Measurements from ENCODE around the gene C1orf74. TPM values are rescaled to one million over a fixed set of nuclear protein-coding genes. Genes with fewer than 3 reads are reported as not detected.

Gene C1orf74
- total RNA-seq, 1 donor from 2014 or later: 2.7 TPM

GRCh38 chr1:209791920-209792319, 7.6 kb upstream of the C1orf74 start:
- TF ChIP-seq CTCF (conservative IDR thresholded peaks at IDR 0.05): no peak
- no peak overlapping the region for H3K4me3 Mint-ChIP-seq
- no peaks in the 10 kb centered on the region for H3K9me3 Mint-ChIP-seq
- no peak overlapping the region for H3K27ac Mint-ChIP-seq (ENCODE audit: unreplicated experiment)
- no peaks in the 10 kb centered on the region for H3K36me3 Mint-ChIP-seq (ENCODE audit: low read depth)
- H3K4me1 Mint-ChIP-seq: no peaks in the 10 kb centered on the region
- H3K27me3 Mint-ChIP-seq (ENCODE audit: low read depth): peaks cover 100% of the 10 kb centered on the region
- no peak for DNase-seq (ENCODE audit: low read depth, low spot score)

GRCh38 chr1:209790286-209791193, 6.2 kb upstream of the C1orf74 start:
- peaks cover 100% of the 10 kb centered on the region for H3K27me3 Mint-ChIP-seq (ENCODE audit: low read depth)
- no peaks in the 10 kb centered on the region for H3K36me3 Mint-ChIP-seq (ENCODE audit: low read depth)
- DNase-seq (ENCODE audit: low read depth, low spot score): no peak
- no peak for TF ChIP-seq CTCF (conservative IDR thresholded peaks at IDR 0.05)
- H3K9me3 Mint-ChIP-seq: peaks cover under 1% of the 10 kb centered on the region
- H3K4me3 Mint-ChIP-seq: no peak overlapping the region
- H3K27ac Mint-ChIP-seq (ENCODE audit: unreplicated experiment): no peak overlapping the region
- H3K4me1 Mint-ChIP-seq: no peaks in the 10 kb centered on the region

GRCh38 chr1:209789245-209789644, 4.9 kb upstream of the C1orf74 start:
- Mint-ChIP-seq H3K4me3 (no peak overlapping the region), H3K9me3 (peaks cover 5% of the 10 kb centered on the region), H3K4me1 (peaks cover 6% of the 10 kb centered on the region), H3K27me3 (ENCODE audit: low read depth) (peaks cover 99% of the 10 kb centered on the region), H3K27ac (ENCODE audit: unreplicated experiment) (no peak overlapping the region), H3K36me3 (ENCODE audit: low read depth) (peaks cover 2% of the 10 kb centered on the region)
- TF ChIP-seq CTCF (conservative IDR thresholded peaks at IDR 0.05): no peak
- no peak for DNase-seq (ENCODE audit: low read depth, low spot score)

GRCh38 chr1:209787551-209787950, 3.2 kb upstream of the C1orf74 start:
- Mint-ChIP-seq H3K27me3 (ENCODE audit: low read depth) (peaks cover 82% of the 10 kb centered on the region), H3K36me3 (ENCODE audit: low read depth) (peaks cover 4% of the 10 kb centered on the region), H3K4me1 (peaks cover 13% of the 10 kb centered on the region), H3K27ac (ENCODE audit: unreplicated experiment) (no peak overlapping the region), H3K4me3 (no peak overlapping the region), H3K9me3 (peaks cover 5% of the 10 kb centered on the region)
- DNase-seq (ENCODE audit: low read depth, low spot score): no peak
- TF ChIP-seq CTCF (conservative IDR thresholded peaks at IDR 0.05): no peak

GRCh38 chr1:209786146-209786545, 1.8 kb upstream of the C1orf74 start:
- peaks cover 5% of the 10 kb centered on the region for H3K9me3 Mint-ChIP-seq

More at GRCh38 chr1:209786146-209786545, 1.8 kb upstream of the C1orf74 start:
- H3K4me1 Mint-ChIP-seq: peaks cover 13% of the 10 kb centered on the region
- H3K27me3 Mint-ChIP-seq (ENCODE audit: low read depth): peaks cover 68% of the 10 kb centered on the region
- H3K27ac Mint-ChIP-seq (ENCODE audit: unreplicated experiment): no peak overlapping the region
- peaks cover 4% of the 10 kb centered on the region for H3K36me3 Mint-ChIP-seq (ENCODE audit: low read depth)
- no peak overlapping the region for H3K4me3 Mint-ChIP-seq
- no peak for TF ChIP-seq CTCF (conservative IDR thresholded peaks at IDR 0.05)
- no peak for DNase-seq (ENCODE audit: low read depth, low spot score)

Measured in neural crest cell (in vitro differentiated cells).